Tibial artery (tissue), 4 donors: ENCODE measurements around the gene PSEN1.
A peak's percentile ranks its signal among the peaks of the same experiment; 100 is the strongest.

Experiments used
- DNase-seq, 2 donors: peaks; one replicate each; pipeline ENCODE4 v3.0.0-alpha.2; 2019
- H3K27ac ChIP-seq, 2 donors: fragments of 200-600 bp; sonication (generic) in 1 of 2; 1 replicate in 1 of 2; 2 replicates in 1 of 2; pipeline ENCODE4 v1.5.1; 2018 to 2019; ENCODE audit warnings: mild to moderate bottlenecking in 1 of 2
- H3K27me3 ChIP-seq, 2 donors: fragments of 200-600 bp; sonication (generic) in 1 of 2; one replicate each; pipeline versions ENCODE4 v1.5.1 to v1.6.0; 2016 to 2019
- H3K36me3 ChIP-seq, 3 donors: fragments of 200-600 bp; sonication (generic) in 2 of 3; one replicate each; pipeline ENCODE4 v1.5.1; 2016 to 2019; ENCODE audit warnings: mild to moderate bottlenecking in 2 of 3
- H3K4me1 ChIP-seq, 4 donors: fragments of 200-600 bp; sonication (generic) in 2 of 4; 1 replicate in 3 of 4; 2 replicates in 1 of 4; pipeline ENCODE4 v1.5.1; 2016 to 2019
- H3K4me3 ChIP-seq, 2 donors: fragments of 200-600 bp; sonication (generic) in 1 of 2; 1 replicate in 1 of 2; 2 replicates in 1 of 2; pipeline ENCODE4 v1.5.1; 2018 to 2019; ENCODE audit warnings: mild to moderate bottlenecking in 2 of 2
- H3K9me3 ChIP-seq, 3 donors: fragments of 200-600 bp; sonication (generic) in 1 of 3; one replicate each; pipeline ENCODE4 v1.5.1; 2016 to 2019
- intact Hi-C: fragments of 100-400 bp; cut with DNase I; formaldehyde crosslinking; loops from one replicate; pipeline ENCODE4 v1.15.0; 2023; ENCODE audit warnings: low total_unique reads
- TF ChIP-seq, protein P1 (sequence below), 2 experiments: fragments of 200-600 bp in 1 of 2; fragments of 450-650 bp in 1 of 2; IDR thresholded peaks; one replicate each; pipeline ENCODE4 v1.5.1; 2017 to 2019; ENCODE audit warnings: antibody characterized with exemption in 2 of 2, mild to moderate bottlenecking in 1 of 2, moderate library complexity in 1 of 2

The PSEN1 gene

DNA sequence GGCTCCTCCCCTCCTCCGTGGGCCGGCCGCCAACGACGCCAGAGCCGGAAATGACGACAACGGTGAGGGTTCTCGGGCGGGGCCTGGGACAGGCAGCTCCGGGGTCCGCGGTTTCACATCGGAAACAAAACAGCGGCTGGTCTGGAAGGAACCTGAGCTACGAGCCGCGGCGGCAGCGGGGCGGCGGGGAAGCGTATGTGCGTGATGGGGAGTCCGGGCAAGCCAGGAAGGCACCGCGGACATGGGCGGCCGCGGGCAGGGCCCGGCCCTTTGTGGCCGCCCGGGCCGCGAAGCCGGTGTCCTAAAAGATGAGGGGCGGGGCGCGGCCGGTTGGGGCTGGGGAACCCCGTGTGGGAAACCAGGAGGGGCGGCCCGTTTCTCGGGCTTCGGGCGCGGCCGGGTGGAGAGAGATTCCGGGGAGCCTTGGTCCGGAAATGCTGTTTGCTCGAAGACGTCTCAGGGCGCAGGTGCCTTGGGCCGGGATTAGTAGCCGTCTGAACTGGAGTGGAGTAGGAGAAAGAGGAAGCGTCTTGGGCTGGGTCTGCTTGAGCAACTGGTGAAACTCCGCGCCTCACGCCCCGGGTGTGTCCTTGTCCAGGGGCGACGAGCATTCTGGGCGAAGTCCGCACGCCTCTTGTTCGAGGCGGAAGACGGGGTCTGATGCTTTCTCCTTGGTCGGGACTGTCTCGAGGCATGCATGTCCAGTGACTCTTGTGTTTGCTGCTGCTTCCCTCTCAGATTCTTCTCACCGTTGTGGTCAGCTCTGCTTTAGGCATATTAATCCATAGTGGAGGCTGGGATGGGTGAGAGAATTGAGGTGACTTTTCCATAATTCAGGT is at the start of gene PSEN1:
Gene PSEN1 (plus strand): TSS at position 121 of the 839 bp plus-strand sequence. CDS start 11,513 bp downstream, outside the sequence.
- Histone ChIP-seq H3K27me3 (no peaks in the 10 kb centered on the region), H3K9me3 (no peaks in the 10 kb centered on the region), H3K4me3 (peak within 1 kb of the TSS; percentile 89 to 92), H3K27ac (peak within 1 kb of the TSS; percentile 92 to 93), H3K36me3 (no peaks in the 10 kb centered on the region), H3K4me1 (peaks cover 0 to 27% (median 13%) of the 10 kb centered on the region in 4 donors)
- TF ChIP-seq, protein P1, sequence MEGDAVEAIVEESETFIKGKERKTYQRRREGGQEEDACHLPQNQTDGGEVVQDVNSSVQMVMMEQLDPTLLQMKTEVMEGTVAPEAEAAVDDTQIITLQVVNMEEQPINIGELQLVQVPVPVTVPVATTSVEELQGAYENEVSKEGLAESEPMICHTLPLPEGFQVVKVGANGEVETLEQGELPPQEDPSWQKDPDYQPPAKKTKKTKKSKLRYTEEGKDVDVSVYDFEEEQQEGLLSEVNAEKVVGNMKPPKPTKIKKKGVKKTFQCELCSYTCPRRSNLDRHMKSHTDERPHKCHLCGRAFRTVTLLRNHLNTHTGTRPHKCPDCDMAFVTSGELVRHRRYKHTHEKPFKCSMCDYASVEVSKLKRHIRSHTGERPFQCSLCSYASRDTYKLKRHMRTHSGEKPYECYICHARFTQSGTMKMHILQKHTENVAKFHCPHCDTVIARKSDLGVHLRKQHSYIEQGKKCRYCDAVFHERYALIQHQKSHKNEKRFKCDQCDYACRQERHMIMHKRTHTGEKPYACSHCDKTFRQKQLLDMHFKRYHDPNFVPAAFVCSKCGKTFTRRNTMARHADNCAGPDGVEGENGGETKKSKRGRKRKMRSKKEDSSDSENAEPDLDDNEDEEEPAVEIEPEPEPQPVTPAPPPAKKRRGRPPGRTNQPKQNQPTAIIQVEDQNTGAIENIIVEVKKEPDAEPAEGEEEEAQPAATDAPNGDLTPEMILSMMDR (IDR thresholded peaks at IDR 0.05) = no peak
- intact Hi-C loops = no loop called here
- DNase-seq = peak; percentile 95 to 97

DNA sequence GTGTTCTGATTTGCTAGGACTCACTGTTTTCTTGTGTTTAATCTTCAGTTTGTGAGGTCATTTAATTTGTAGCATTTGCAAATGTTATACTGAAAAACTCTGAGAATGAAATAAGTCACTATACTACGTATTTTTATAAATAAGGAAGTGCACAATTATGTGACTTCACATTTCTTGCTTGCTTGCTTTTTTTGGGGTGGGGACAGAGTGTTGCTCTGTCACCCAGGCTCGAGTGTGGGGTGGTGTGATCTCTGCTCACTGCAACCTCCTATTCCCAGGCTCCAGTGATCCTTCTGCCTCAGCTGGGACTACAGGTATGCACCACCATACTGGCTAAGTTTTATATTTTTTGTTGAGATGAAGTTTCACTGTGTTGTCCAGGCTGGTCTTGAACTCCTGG is 45.3 kb upstream of the PSEN1 start:
- DNase-seq = no peak
- Histone ChIP-seq H3K36me3 (peaks cover 54 to 64% (median 60%) of the 10 kb centered on the region in 3 donors), H3K4me1 (no peaks in the 10 kb centered on the region), H3K27me3 (no peaks in the 10 kb centered on the region), H3K9me3 (no peaks in the 10 kb centered on the region), H3K27ac (no peak overlapping the region), H3K4me3 (no peak overlapping the region)
- intact Hi-C loops = no loop called here
- TF ChIP-seq, protein P1 (IDR thresholded peaks at IDR 0.05) = no peak

DNA sequence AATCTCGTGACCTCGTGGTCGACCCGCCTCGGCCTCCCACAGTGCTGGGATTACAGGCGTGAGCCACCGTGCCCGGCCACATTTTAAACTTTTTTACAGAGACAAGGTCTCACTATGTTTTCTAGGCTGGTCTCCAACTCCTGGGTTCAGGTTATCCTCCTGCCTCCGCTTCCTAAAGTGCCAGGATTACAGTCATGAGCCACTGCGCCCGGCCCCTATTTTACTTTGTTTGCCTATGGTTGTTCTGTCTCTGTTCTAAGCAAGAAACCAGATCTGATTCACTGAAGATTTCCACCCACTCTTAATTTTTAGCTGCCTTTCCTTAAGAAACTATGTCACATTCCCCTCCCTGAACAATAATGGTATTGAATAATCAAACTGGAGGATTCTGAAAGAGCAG is 38.9 kb upstream of the PSEN1 start:
- H3K9me3 ChIP-seq = no peaks in the 10 kb centered on the region
- intact Hi-C loops = no loop called here
- H3K27ac ChIP-seq = no peak overlapping the region
- peaks cover 45 to 60% (median 58%) of the 10 kb centered on the region in 3 donors for H3K36me3 ChIP-seq
- no peaks in the 10 kb centered on the region for H3K4me1 ChIP-seq
- TF ChIP-seq, protein P1 (IDR thresholded peaks at IDR 0.05) = no peak
- no peaks in the 10 kb centered on the region for H3K27me3 ChIP-seq
- DNase-seq = no peak
- no peak overlapping the region for H3K4me3 ChIP-seq

DNA sequence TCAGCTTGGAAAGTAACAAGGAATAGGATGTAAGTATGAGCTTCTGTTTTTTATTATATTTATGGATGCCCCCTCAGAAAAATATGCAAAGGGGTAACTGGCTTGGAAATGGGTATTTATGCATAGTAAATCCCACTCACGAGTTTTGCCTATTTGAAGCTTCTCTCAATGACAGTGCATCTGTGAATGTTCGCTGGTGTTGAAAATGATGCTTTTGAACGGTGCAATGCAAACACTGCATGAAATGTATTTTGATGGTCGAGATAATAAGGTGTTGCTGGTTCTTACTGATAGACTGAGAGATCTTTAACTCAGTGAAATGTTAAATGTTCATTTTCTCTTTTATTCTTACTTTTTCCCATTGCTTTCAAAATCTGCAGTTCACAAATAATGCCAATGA is 36.0 kb upstream of the PSEN1 start:
- Histone ChIP-seq H3K27ac (no peak overlapping the region), H3K4me3 (no peak overlapping the region), H3K27me3 (no peaks in the 10 kb centered on the region), H3K36me3 (peaks cover 61 to 80% (median 78%) of the 10 kb centered on the region in 3 donors), H3K4me1 (no peaks in the 10 kb centered on the region), H3K9me3 (no peaks in the 10 kb centered on the region)
- intact Hi-C loops = no loop called here
- TF ChIP-seq, protein P1 (IDR thresholded peaks at IDR 0.05) = no peak
- DNase-seq = no peak

DNA sequence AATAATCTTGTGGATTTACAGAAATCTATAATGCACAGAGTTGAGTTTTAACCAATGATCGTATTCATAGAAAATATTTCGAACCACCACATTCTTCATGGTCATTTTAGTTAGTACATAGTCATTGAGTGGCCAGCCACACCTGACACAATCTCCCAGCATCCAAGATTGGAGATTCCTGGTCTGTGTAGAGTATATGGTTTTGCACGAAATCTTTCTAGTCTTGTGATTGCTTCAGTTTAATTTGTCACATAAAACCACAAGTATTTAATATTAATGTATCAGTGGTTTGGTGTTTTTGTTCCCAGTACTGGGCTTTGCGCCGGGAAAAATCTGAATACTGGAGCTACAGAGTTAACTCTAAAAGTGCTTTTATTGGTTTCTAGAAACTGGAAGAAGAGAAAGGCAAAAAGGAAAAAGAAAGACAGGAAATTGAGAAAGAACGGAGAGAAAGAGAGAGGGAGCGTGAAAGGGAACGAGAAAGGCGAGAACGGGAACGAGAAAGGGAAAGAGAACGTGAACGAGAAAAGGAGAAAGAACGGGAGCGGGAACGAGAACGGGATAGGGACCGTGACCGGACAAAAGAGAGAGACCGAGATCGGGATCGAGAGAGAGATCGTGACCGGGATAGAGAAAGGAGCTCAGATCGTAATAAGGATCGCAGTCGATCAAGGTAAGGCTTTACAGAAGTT is 33.4 kb upstream of the PSEN1 start:
- Histone ChIP-seq H3K9me3 (no peaks in the 10 kb centered on the region), H3K27me3 (no peaks in the 10 kb centered on the region), H3K4me3 (no peak overlapping the region), H3K4me1 (no peaks in the 10 kb centered on the region), H3K27ac (no peak overlapping the region), H3K36me3 (peaks cover 70 to 95% (median 78%) of the 10 kb centered on the region in 3 donors)
- no peak for DNase-seq
- intact Hi-C loops = no loop called here
- TF ChIP-seq, protein P1 (IDR thresholded peaks at IDR 0.05) = no peak
